ENCODE results near the gene NFU1.
"Not testable (repeated sequence)": the region's sequence is repeated elsewhere in the genome, so short reads cannot be mapped to it uniquely, and the experiment has no call there.

The NFU1 gene

DNA sequence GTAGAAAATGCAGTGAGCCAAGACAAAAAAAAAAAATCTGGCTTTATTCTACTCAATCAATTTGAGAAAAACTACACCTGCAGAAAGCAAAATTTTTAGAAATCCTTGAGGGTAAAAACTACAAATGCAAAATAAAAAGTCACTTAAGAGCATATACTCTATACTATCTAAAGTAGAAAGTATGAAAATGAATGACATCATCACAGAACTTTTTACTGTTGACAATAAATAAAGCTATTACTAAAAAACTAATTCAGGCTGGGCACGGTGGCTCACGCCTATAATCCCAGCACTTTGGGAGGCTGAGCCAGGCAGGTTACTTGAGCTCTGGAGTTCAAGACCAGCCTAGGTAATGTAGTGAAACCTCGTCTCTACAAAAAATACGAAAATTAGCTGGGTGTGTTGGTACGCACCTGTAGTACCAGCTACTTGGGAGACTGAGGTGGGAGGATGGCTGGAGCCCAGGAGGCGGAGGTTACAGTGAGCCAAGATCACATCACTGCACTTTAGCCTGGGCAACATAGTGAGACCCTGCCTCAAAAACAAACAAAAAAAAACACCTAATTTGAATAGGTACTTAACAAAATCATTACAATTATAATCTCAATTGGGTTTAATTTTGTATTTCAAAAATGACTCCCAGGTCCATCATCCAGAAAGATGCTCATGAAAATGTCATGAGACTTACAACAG is 7.6 kb downstream of the NFU1 start:
- Mint-ChIP-seq H3K9me3 (no peaks in the 10 kb centered on the region), H3K4me1 (peaks cover 3% of the 10 kb centered on the region), H3K27ac (peak overlapping the region in 1 of 3 experiments; percentile 69), H3K36me3 (ENCODE audit: low read depth) (peaks cover 24% of the 10 kb centered on the region), H3K4me3 (no peak overlapping the region), H3K27me3 (ENCODE audit: low read depth) (no peaks in the 10 kb centered on the region)
- no peak for TF ChIP-seq CTCF (IDR thresholded peaks at IDR 0.05; ENCODE audit: unreplicated experiment in 3 of 3)

GRCh38 chr2:69428981-69429380 is 8.3 kb downstream of the NFU1 start:
- Mint-ChIP-seq H3K4me1 (no peaks in the 10 kb centered on the region), H3K27me3 (ENCODE audit: low read depth) (no peaks in the 10 kb centered on the region), H3K4me3 (no peak overlapping the region), H3K27ac (peak overlapping the region in 1 of 3 experiments; percentile 69), H3K36me3 (ENCODE audit: low read depth) (peaks cover 24% of the 10 kb centered on the region), H3K9me3 (no peaks in the 10 kb centered on the region)
- no peak for TF ChIP-seq CTCF (IDR thresholded peaks at IDR 0.05; ENCODE audit: unreplicated experiment in 3 of 3)

- H3K4me3 Mint-ChIP-seq: no peak overlapping the region
- H3K9me3 Mint-ChIP-seq: no peaks in the 10 kb centered on the region
- H3K4me1 Mint-ChIP-seq: no peaks in the 10 kb centered on the region
- no peak overlapping the region for H3K27ac Mint-ChIP-seq
- H3K36me3 Mint-ChIP-seq (ENCODE audit: low read depth): peaks cover 43% of the 10 kb centered on the region
- no peaks in the 10 kb centered on the region for H3K27me3 Mint-ChIP-seq (ENCODE audit: low read depth)
- TF ChIP-seq CTCF (IDR thresholded peaks at IDR 0.05; ENCODE audit: unreplicated experiment in 3 of 3): no peak
Measured at GRCh38 chr2:69424419-69424818, 12.8 kb downstream of the NFU1 start.

DNA sequence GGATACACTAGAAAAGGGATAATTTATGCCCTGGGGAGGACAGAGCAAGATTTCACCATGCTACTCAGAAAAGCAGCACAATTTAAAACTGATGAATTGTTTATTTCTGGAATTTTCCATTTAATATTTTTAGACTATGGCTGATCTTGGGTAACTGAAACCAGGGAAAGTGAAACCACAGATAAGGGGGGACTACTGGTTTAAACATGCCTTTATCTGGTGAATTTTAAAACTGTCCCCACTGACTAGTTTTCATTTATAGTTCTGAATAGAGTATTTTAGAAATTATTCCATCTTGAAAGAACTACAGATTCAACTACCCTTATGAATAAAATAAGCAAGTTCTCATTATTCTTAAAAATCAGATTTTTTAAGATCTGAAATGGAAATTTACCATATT is 15.0 kb downstream of the NFU1 start:
- no peak overlapping the region for H3K4me3 Mint-ChIP-seq
- TF ChIP-seq CTCF (IDR thresholded peaks at IDR 0.05; ENCODE audit: unreplicated experiment in 3 of 3): no peak
- no peaks in the 10 kb centered on the region for H3K4me1 Mint-ChIP-seq
- peaks cover 49% of the 10 kb centered on the region for H3K36me3 Mint-ChIP-seq (ENCODE audit: low read depth)
- no peaks in the 10 kb centered on the region for H3K9me3 Mint-ChIP-seq
- no peak overlapping the region for H3K27ac Mint-ChIP-seq
- no peaks in the 10 kb centered on the region for H3K27me3 Mint-ChIP-seq (ENCODE audit: low read depth)

DNA sequence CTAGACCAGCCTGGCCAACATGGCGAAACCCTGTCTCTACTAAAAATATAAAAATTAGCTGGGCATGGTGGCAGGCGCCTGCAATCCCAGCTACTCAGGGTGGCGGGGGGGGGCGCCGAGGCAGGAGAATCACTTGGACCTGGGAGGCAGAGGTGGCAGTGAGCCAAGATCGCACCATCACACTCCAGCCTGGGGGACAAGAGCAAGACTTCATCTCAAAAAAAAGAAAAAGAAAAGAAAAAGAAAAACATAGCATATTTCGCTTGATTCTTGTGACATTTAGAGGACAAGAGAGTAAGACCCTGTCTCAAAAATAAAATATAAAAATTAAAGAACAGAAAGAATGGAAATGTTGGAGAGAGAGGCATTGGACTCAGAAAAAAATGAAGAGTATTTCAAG is 18.1 kb downstream of the NFU1 start:
- H3K4me3 Mint-ChIP-seq; H3K27ac Mint-ChIP-seq; H3K9me3 Mint-ChIP-seq; H3K4me1 Mint-ChIP-seq; H3K27me3 Mint-ChIP-seq (ENCODE audit: low read depth): not testable (repeated sequence)
- peaks cover 48% of the 10 kb centered on the region for H3K36me3 Mint-ChIP-seq (ENCODE audit: low read depth)

- TF ChIP-seq CTCF (IDR thresholded peaks at IDR 0.05; ENCODE audit: unreplicated experiment in 3 of 3): no peak
- Mint-ChIP-seq H3K4me1 (no peaks in the 10 kb centered on the region), H3K27ac (no peak overlapping the region), H3K36me3 (ENCODE audit: low read depth) (peaks cover 38% of the 10 kb centered on the region), H3K27me3 (ENCODE audit: low read depth) (no peaks in the 10 kb centered on the region), H3K4me3 (no peak overlapping the region), H3K9me3 (no peaks in the 10 kb centered on the region)
Measured at GRCh38 chr2:69416147-69416546, 21.1 kb downstream of the NFU1 start.
